Fibroblast of villous mesenchyme (primary cell): ENCODE measurements around the gene PBX1. TPM values are rescaled to one million over a fixed set of nuclear protein-coding genes. Genes with fewer than 3 reads are reported as not detected.
A peak's percentile ranks its signal among the peaks of the same experiment; 100 is the strongest.

Experiments
- DNase-seq: peaks from one replicate; pipeline ENCODE4 v3.0.0-alpha.2; 2010; ENCODE audit warnings: low read depth
- H3K4me3 ChIP-seq: 2 replicates; pipeline ENCODE4 v1.5.1; 2011; ENCODE audit warnings: low read depth, mild to moderate bottlenecking, low read length
- CTCF ChIP-seq: IDR thresholded peaks from 2 replicates; pipeline ENCODE4 v1.5.1; 2012; ENCODE audit warnings: low read depth, mild to moderate bottlenecking, low read length; ENCODE audit not compliant: insufficient read depth
- total RNA-seq: library from RNA; depleted of rRNA; stranded (reverse); fragments of >200 nt; gene quantifications from 2 replicates; pipeline ENCODE4 v1.2.3, GENCODE V29; 2012

PBX1 gene
- total RNA-seq, 1 donor, result 67.4 TPM

GRCh38 chr1:164610538-164611222 lies 51.7 kb downstream of the PBX1 start:
- no peak overlapping the region for H3K4me3 ChIP-seq
- TF ChIP-seq CTCF, result no peak
- no peak for DNase-seq

DNA sequence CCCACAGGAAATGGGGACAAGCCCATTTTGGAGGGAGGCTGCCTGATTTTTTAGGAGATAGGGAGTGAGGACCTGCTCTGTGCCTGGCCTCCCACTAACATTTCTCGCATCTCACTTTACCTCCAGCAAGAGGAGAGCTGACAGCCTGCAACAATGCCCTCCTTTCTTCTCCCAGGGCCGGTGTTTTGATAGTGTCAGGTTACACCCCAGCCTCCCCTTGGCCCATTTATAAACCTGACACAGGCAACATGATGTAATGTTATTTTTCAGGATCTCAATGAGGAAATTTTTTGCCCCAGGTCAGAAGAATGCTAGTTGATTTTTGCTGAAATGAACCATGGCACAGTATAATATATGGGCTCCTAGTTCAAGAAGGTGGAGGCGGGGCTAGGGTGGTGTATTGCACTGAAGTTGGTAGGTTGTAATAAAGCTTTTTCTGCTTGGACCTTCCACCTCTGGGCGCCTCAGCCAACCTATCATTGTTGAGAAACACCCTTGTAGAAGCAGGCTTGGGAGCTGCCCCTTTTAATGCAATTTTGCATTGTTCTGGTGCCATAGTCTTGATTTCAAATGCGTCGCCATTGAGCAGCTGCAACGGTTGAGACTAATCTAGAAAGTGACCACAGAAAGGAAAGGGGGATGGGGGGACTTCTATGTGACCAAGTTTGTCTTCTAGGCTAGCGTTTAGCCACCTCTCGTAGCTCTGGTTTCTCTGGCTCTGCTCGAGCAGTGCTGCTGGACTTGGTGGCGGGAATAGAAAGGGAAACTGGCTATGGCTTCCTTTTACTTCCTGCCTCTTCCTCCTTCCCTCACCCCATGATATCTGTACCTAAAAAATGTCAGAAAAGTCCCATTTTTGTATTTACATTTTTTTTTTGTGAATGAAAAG lies 53.0 kb downstream of the PBX1 start:
- TF ChIP-seq CTCF, result no peak
- DNase-seq, result peak; percentile 63
- H3K4me3 ChIP-seq, result no peak overlapping the region

DNA sequence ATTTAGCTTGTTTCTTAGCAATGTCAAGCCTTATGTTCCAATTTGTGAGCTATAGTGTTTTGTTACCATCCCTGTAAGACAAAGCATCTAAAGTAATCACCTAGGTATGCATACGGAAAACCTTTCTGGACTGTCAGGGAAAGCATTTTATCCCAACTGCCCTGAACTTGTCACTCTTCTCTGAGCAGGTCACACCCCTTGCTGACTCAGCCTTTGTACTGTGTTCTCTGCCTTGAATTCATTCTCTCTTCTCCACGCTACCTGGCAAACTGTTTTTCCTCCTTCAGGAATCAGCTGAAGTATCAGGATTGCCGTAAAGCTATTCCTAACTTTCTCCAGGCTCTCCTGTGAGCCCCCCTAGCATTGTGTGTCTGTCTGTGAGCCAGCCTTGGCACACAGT lies 54.2 kb downstream of the PBX1 start:
- no peak for TF ChIP-seq CTCF
- DNase-seq, result no peak
- H3K4me3 ChIP-seq, result no peak overlapping the region

DNA sequence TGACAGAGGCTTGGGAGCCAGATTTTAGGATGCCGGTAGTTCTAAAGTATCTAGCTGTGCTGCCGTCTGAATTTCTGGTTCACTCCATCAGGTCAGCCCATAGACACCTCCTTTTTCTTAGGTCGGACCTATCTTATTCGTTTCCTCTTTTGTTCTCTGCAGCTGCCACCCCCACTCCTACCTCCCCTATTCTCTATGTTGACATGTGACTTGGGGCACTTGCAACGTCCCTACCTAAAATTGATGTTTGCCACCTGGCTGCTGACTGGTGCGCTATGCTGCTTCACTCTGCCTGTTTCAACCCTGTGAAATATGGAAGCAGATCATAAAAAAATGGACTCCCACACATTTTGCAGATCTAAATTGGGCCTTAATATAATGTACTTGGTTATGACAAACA lies 55.3 kb downstream of the PBX1 start:
- H3K4me3 ChIP-seq, result no peak overlapping the region
- no peak for DNase-seq
- no peak for TF ChIP-seq CTCF

- no peak overlapping the region for H3K4me3 ChIP-seq
- DNase-seq, result no peak
- TF ChIP-seq CTCF, result peak; percentile 59
These were observed 58.6 kb downstream of the PBX1 start for GRCh38 chr1:164617377-164618201.

- no peak for TF ChIP-seq CTCF
- no peak for DNase-seq
These were observed 59.2 kb downstream of the PBX1 start for GRCh38 chr1:164618202-164618564.

More at GRCh38 chr1:164618202-164618564, 59.2 kb downstream of the PBX1 start:
- no peak overlapping the region for H3K4me3 ChIP-seq
